OCI-LY7 (cell line): ENCODE measurements around the gene MYO1F. TPM values are rescaled to one million over a fixed set of nuclear protein-coding genes. Genes with fewer than 3 reads are reported as not detected.

Experiments used
- BruUV-seq: library from RNA; stranded (reverse); fragments of 400-500 nt; replicated peaks from 2 replicates; lab custom pipeline; 2021; lab: Mats Ljungman, UMichigan
- CTCF ChIA-PET: fragments of 300-600 bp; sonication (Branson Sonifier 250); formaldehyde crosslinking; loops from one replicate; lab custom pipeline; 2022; ENCODE audit warnings: antibody characterized with exemption; ENCODE audit not compliant: unreplicated experiment; lab: Charles Lee
- POLR2A ChIA-PET: fragments of 300-600 bp; sonication (Branson Sonifier 250); formaldehyde crosslinking; loops from one replicate; lab custom pipeline; 2022; ENCODE audit warnings: antibody characterized with exemption; lab: Charles Lee
- DNase-seq: peaks from one replicate; pipeline ENCODE4 v3.0.0-alpha.2; 2015; ENCODE audit warnings: low spot score
- H2AFZ ChIP-seq: fragments of 200-600 bp; sonication (generic), shearing (Covaris generic); 2 replicates; pipeline ENCODE4 v1.6.1; 2014; ENCODE audit warnings: mild to moderate bottlenecking, antibody characterized with exemption, low read length, moderate library complexity
- H3K27ac ChIP-seq: fragments of 200-600 bp; sonication (generic); 2 replicates; pipeline ENCODE4 v1.5.1; 2014; ENCODE audit warnings: mixed run types, low read depth, mild to moderate bottlenecking, moderate library complexity, low read length, inconsistent platforms; ENCODE audit not compliant: poor library complexity, severe bottlenecking
- H3K36me3 ChIP-seq: fragments of 200-600 bp; sonication (generic); 2 replicates; pipeline ENCODE4 v1.6.1; 2014; ENCODE audit warnings: mild to moderate bottlenecking, antibody characterized with exemption, low read length, moderate library complexity, mixed read lengths; ENCODE audit not compliant: insufficient read depth
- H3K4me1 ChIP-seq: fragments of 200-600 bp; sonication (generic); 2 replicates; pipeline ENCODE4 v1.5.1; 2014; ENCODE audit warnings: mild to moderate bottlenecking, low read length; ENCODE audit not compliant: insufficient read depth, poor library complexity, severe bottlenecking
- H3K4me2 ChIP-seq: fragments of 200-600 bp; sonication (generic); 2 replicates; pipeline ENCODE4 v1.6.1; 2014; ENCODE audit warnings: mild to moderate bottlenecking, low read length
- H3K4me3 ChIP-seq: fragments of 200-600 bp; sonication (generic); 2 replicates; pipeline ENCODE4 v1.5.1; 2014; ENCODE audit warnings: mild to moderate bottlenecking, low read depth, low read length; ENCODE audit not compliant: poor library complexity, severe bottlenecking
- H3K79me2 ChIP-seq: fragments of 200-600 bp; sonication (generic); 2 replicates; pipeline ENCODE4 v1.6.1; 2016; ENCODE audit warnings: low read depth, mild to moderate bottlenecking, low read length, moderate library complexity, mixed read lengths; ENCODE audit not compliant: insufficient read depth
- H3K9me2 ChIP-seq: fragments of 200-600 bp; sonication (generic); 2 replicates; pipeline ENCODE4 v1.6.1; 2016; ENCODE audit warnings: mild to moderate bottlenecking, low read length, mixed read lengths; ENCODE audit not compliant: insufficient read depth
- H3K9me3 ChIP-seq: fragments of 200-600 bp; sonication (generic); 2 replicates; pipeline ENCODE4 v1.6.1; 2014; ENCODE audit warnings: mild to moderate bottlenecking, mixed run types, low read length, mixed read lengths
- H4K20me1 ChIP-seq: fragments of 200-600 bp; sonication (generic); 2 replicates; pipeline ENCODE4 v1.6.1; 2014; ENCODE audit warnings: mild to moderate bottlenecking, antibody characterized with exemption, low read length, moderate library complexity, mixed read lengths; ENCODE audit not compliant: insufficient read depth
- EZH2phosphoT487 ChIP-seq: fragments of 200-600 bp; sonication (generic); IDR thresholded peaks from 2 replicates; pipeline ENCODE4 v1.6.1; 2018; ENCODE audit warnings: low read depth, borderline replicate concordance, mild to moderate bottlenecking, mixed run types, antibody characterized with exemption, low read length, moderate library complexity, mixed read lengths
- intact Hi-C: fragments of 100-400 bp; cut with micrococcal nuclease; formaldehyde crosslinking; loops from one replicate; pipeline ENCODE4 v1.10.0; 2022; ENCODE audit not compliant: unreplicated experiment
- total RNA-seq, 2 experiments: library from RNA; depleted of rRNA in 1 of 2; stranded (reverse); fragments of >200 nt in 1 of 2; shearing (Covaris generic) in 1 of 2; gene quantifications; 2 replicates each; pipeline ENCODE4 v1.2.3, GENCODE V29; 2014 to 2022
- TF ChIP-seq, protein P1 (sequence below): fragments of 200-600 bp; sonication (generic); conservative IDR thresholded peaks from 2 replicates; pipeline ENCODE4 v1.5.1; 2014; ENCODE audit warnings: mild to moderate bottlenecking, antibody characterized with exemption, low read length, moderate library complexity, mixed read lengths

Gene MYO1F
- total RNA-seq, 2 experiments from 2014 or later: 8.8 to 18.4 TPM

DNA sequence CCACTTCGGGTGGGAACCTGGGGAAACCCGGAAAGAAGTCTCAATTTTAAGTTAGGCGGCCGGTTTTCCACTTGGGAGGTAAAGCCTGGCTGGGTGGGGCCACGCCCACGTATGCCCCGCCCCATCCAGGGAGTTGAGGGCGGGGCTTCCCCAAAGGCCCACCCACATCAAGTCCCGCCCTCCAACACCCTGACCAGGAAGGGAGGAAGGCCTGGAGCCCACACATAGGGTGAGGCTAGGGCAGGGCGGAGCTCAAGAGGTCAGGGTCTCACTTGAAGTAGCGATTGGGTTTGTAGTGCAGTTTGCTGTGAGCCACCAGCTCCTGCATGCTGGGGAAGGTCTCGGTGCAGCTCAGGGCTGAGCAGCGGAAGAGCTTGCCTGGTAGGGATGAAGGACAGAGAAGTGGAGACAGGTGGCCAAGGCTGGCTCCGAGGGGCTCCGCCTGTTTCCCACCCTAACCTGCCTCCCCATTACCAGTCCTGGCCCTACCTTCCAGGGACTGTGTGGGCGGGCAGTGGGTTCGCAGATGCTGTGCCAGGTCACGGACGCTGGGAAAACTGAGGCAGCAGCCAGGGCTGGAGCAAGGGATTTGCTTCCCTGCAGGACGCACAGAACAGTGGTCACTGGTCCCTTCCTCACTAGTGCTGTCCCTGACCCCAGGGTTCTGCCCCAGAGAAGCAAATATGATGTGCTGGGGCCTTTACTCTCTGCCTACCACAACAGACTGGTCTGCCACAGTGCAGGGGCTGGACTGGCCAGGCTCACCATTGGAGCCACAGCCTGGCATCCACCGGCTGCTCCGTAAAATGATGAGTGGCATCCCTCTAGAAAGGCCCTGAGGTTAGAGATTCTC lies 64.9 kb downstream of the MYO1F start:
- CTCF ChIA-PET: interaction anchor here (0.6 kb wide), 1 partner anchor 17 kb away, joined by 3 read pairs; no protein-coding TSS in a partner anchor
- H3K4me3 ChIP-seq: peak overlapping the region; percentile 69
- peaks cover 9% of the 10 kb centered on the region for H3K36me3 ChIP-seq
- BruUV-seq: no TSS peak
- peak overlapping the region; percentile 74 for H3K4me2 ChIP-seq
- no peak overlapping the region for H2AFZ ChIP-seq
- POLR2A ChIA-PET: interaction anchor here (0.9 to 1.9 kb wide), 2 partner anchors 18 to 159 kb away, joined by 4 to 14 read pairs; no protein-coding TSS in a partner anchor
- intact Hi-C loops: loop anchor here (5.0 kb wide), 2 partner anchors 70 to 505 kb away; partner anchors contain the start of gene ELAVL1
- H3K79me2 ChIP-seq: no peaks in the 10 kb centered on the region; the same call in 1 of the 2 replicates
- DNase-seq: peak; percentile 79
- H3K9me2 ChIP-seq: no peaks in the 10 kb centered on the region
- H3K4me1 ChIP-seq: peaks cover 20% of the 10 kb centered on the region
- H4K20me1 ChIP-seq: no peaks in the 10 kb centered on the region
- peak overlapping the region; percentile 65 for H3K27ac ChIP-seq
- no peaks in the 10 kb centered on the region for H3K9me3 ChIP-seq
- TF ChIP-seq, protein P1, sequence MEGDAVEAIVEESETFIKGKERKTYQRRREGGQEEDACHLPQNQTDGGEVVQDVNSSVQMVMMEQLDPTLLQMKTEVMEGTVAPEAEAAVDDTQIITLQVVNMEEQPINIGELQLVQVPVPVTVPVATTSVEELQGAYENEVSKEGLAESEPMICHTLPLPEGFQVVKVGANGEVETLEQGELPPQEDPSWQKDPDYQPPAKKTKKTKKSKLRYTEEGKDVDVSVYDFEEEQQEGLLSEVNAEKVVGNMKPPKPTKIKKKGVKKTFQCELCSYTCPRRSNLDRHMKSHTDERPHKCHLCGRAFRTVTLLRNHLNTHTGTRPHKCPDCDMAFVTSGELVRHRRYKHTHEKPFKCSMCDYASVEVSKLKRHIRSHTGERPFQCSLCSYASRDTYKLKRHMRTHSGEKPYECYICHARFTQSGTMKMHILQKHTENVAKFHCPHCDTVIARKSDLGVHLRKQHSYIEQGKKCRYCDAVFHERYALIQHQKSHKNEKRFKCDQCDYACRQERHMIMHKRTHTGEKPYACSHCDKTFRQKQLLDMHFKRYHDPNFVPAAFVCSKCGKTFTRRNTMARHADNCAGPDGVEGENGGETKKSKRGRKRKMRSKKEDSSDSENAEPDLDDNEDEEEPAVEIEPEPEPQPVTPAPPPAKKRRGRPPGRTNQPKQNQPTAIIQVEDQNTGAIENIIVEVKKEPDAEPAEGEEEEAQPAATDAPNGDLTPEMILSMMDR: no peak
- TF ChIP-seq EZH2phosphoT487: no peak

DNA sequence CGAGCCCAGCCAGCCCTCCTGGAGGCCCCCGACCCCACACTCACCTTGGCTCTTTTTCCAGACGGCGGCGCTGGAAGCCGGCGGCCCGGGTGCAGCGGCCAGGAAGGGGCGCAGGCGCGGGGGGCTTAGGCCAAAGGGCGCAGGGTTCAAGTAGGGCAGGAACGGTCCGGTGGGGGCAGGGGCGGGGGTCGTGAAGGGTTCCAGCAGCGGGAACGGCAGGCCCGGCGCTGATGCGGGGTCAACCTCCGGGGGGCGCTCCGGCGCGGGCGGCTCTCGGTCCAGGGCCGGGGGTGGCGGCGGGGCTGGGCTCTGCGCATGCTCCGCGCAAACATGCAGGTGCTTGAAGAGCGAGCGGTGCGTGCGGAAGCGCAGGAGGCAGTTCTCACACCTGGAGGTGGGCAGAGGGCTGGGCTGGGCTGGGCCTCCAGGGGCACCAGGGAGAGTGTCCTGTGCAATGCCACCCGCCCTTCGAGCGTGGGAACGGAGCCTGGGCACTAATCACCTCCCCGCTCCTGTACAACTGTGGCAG lies 65.6 kb downstream of the MYO1F start:
- Histone ChIP-seq H2AFZ (no peak overlapping the region), H3K4me2 (no peak overlapping the region), H3K9me3 (no peaks in the 10 kb centered on the region), H3K9me2 (no peaks in the 10 kb centered on the region), H4K20me1 (no peaks in the 10 kb centered on the region), H3K27ac (no peak overlapping the region), H3K4me3 (no peak overlapping the region), H3K79me2 (no peaks in the 10 kb centered on the region; the same call in 1 of the 2 replicates), H3K4me1 (peaks cover 19% of the 10 kb centered on the region), H3K36me3 (peaks cover 9% of the 10 kb centered on the region)
- POLR2A ChIA-PET: no interaction called here
- DNase-seq: no peak
- TF ChIP-seq, protein P1: peak; percentile 46
- TF ChIP-seq EZH2phosphoT487: no peak
- CTCF ChIA-PET: no interaction called here
- no TSS peak for BruUV-seq
- intact Hi-C loops: loop anchor here (5.0 kb wide), 2 partner anchors 71 to 504 kb away; partner anchors contain the start of gene ELAVL1
